ENCODE results near the gene KCNQ1OT1.

Gene KCNQ1OT1

DNA sequence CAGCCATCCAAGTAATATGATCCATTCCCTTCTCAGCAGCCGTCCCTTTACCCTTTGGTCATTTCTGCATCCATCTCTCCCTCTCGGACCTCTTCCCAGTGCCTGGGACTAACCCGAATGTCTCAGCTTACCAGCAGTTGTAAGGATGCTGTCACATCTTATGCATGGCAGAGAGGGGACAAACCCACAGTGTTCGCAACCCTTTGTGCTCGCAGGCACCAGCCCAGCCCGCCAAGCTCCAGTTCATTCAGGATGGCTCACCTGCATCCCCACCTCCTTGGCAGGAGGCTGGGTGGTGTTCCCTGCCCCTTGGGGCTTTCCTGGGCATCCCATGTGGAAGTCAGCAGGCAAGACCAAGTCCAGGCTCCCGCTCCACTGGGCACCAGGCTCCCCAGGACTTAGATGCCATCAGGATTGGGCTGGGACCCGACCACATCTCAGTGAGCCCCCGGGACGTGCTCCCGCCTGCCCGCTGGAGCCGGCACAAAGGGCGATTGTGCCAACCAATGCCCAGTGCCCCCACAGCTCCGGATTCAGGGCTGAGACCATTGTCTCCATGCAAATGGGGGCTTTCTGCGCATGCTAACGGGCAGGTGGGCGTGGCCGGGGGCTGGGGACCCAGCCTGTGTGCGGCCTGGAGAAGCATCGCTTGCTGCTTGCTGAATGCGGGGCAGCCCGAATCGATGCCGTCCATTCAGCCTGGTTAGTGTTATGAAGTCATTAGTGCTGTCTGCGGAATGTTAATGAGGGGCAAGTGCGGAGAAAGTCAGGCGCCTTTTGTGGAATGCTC lies 108.6 kb downstream of the KCNQ1OT1 start:
- DNase-seq = no peak

- no peak for DNase-seq
These were observed 109.4 kb downstream of the KCNQ1OT1 start for GRCh38 chr11:2590131-2590964.

DNA sequence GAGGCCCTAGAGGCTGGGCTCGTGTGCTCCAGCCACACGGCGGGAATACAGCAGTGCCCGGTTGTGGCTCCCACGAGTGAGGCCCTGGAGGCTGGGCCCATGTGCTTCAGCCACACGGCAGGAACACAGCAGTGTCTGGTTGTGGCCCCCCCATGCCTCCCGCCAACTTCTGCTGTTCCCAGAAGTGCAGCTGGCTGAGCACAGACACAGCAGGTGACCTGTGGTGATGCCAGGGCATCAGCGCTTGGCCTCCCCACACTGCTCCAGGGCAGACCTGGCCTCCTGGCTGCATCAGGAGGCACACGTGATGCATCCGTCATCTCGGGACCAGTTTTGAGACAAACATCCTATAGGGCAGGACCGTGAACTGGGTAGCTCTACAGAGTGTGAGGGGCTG lies 110.3 kb downstream of the KCNQ1OT1 start:
- DNase-seq = no peak

DNA sequence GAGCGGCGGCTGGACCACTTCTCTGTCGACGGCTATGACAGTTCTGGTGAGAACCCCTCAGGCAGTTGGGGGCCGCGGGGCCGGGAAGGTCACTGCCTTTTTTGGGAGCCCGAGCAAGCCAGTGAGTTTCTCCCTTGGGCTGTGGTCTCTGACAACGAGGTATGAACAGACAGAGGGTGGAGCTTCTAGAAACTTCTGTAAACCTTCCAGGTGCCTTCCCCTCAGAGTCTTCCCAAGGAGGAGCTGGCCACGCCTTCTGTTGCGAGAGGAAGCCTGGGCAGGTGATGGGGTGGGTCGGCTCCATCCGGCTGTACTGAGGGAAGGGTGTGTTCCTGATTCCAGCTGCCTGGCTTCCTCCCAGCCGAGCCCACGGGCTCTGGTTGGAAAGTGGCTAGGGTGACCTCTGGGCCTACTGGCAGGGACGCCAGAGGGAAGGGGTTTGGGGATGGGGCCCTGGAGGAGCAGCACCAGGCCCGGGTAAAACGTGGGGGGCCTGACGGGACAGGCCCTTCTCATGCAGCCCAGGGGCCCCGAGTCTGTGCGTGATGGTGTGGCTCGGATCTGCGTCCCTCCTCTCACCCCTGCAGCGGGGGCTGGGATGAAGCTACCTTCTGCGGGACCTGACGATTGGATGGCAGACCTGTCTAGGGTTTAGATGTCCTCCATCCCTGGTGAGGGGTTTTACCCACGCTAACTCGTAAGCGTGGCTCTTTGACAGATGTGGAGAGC lies 110.8 kb downstream of the KCNQ1OT1 start:
- DNase-seq = no peak

DNA sequence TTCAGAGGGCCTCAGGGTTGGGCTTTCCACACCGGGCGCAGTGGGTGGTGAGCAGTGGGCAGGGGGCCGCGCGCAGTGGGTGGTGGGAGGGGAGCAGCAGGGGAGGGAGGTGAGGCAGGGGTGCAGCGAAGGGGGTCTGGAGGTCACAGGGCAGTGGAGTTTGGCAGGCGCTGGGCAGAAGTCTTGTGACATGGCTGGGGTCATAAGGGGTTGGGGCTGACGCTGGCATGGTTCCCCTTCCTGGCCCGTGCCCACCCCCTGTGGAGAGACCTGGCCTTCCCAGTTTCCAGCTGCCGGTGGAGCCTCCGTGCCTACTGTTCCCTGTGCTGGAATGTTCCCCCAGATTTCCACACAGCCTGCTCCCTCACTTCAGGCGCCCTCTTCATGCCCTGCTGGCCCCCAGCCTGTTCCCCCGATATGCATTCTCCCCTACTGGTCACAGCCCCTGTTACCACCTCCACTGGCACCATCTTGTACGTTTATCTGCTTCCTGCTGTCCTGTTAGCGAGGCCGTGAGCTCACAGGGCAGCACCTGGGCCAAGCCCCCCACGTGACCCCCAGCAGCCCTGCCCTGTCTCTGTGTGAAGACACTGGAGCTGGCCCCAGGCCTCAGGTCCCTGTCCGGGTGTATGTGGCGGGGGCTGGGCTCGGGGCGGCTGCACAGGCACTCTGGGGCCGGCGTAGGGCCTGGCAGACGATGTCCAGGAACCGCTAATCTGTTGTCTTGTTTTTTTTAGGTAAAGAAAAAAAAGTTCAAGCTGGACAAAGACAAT lies 111.6 kb downstream of the KCNQ1OT1 start:
- DNase-seq = no peak

- no peak for DNase-seq
These were observed 112.5 kb downstream of the KCNQ1OT1 start for GRCh38 chr11:2587132-2587930.

GRCh38 chr11:2586793-2587131 lies 113.0 kb downstream of the KCNQ1OT1 start:
- no peak for DNase-seq

DNA sequence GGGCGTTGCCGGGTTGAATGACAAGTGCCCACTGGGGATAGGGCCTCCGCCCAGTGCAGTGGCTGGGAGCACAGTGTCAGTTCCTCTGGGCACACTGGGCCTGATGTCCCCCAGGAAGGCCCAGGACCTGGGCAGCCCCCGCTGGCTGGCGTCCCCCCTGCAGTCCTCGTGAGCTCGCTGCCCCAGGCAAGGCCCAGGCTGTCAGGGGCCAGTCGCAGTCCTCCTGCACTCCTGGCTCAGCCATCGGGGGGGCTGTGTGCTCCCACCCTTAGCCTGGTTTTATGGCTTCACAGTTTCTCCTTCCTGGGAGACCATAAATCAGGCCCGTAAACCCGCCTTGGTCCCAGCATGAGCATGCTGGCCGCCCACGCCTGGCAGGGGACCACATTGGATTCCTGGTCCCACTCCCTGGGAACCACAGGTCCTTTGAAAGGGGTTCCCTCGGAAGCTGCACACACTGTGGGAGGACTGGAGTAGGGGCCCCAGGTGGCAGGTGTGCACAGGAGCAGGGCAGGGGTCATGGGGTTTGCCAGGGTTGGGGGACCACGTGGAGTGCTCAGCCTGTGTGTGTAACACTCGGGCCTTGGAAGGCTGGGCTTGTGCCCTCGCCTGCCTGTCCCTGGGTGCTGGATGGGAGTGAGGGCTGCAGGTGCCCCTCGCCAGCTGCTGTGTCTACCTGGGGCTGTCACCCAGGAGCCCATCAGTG lies 113.6 kb downstream of the KCNQ1OT1 start:
- no peak for DNase-seq

DNA sequence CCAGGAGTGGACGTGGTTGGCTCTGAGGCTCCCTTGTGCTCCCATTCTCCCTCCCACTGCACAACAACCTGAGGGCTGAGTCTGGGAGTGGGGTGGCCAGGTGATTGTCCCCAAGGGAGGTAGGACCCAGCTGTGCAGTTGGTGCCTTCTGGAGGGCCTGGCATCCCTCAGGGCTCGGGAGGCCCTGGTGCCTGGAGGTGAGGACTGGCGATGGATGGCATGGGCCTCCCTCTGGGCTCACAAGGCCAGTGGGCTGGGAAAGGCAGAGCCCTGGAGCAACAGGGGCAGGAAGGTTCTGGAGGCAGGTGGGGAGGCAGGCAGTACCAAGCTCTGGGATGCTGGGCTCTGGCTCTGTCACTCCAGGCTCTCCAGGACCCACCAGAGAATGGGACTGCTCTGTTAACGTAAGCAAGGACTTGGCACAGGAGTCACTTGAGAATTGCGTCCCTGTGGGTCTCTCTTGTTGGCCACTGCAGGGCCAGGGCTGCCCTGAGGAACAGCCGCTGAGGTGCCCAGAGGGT lies 114.2 kb downstream of the KCNQ1OT1 start:
- DNase-seq = no peak

DNA sequence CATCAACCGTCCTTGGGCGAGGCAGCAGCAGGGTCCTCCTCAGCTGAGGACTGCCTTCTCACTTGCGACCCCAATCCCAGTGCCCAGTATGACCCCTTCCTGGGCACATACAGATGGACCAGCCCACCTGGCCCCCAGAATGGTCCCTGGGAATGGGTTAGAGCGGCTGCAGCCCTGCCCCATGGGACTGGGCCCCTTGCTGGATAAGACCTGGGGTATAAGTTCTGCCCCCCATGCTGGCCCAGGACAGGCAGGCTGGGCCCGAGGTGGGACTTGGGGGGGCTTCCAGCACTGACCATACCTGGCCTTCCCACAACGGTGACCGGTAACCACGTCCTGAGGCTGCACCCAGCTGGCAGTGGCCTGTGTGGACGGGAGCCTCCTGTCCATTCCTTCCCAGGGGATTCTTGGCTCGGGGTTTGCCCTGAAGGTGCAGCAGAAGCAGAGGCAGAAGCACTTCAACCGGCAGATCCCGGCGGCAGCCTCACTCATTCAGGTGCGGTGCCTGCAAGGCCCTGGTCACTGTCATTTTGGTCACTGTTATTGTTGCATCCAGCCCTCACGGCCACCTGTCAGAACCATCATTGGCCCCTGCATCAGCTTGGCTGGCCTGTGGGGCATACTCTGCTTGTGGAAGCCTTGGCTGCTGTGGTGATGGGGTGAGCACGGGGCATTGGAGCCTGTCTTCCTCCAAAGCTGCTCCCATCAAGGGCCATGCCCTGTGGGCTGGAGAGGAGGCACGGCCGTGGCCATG lies 114.8 kb downstream of the KCNQ1OT1 start:
- DNase-seq = no peak

DNA sequence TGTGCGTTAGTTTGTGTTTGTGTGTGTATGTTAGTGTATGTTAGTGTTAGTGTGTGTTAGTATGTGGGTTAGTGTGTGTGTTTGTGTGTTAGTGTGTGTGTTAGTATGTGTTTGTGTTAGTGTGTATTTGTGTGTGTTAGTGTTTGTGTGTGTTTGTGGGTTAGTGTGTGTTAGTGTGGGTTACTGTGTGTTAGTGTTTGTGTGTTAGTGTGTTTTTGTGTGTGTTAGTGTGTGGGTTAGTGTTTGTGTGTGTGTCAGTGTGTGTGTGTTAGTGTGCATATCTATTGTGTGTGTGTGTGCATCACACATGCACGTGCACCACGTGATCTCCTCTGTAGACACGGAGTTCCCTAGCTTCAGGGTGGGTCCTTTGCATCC lies 115.4 kb downstream of the KCNQ1OT1 start:
- no peak for DNase-seq

DNA sequence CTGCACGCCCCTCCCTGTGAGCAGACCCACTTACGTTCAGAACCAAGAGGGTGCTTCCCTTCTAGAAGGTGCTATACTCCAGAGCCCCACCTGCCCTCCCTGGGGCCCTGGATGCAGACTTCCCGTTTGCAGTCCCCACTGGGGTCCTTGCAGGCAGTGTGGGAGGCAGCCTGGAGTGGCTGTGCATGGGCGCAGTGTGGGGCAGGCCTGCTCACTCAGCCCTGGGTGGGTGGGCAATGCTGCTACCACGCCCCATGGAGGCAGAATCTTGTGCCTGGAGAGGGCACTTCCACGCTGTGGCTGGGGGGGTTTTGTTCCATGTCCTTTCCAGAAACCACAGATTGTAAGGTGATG lies 116.2 kb downstream of the KCNQ1OT1 start:
- no peak for DNase-seq

DNA sequence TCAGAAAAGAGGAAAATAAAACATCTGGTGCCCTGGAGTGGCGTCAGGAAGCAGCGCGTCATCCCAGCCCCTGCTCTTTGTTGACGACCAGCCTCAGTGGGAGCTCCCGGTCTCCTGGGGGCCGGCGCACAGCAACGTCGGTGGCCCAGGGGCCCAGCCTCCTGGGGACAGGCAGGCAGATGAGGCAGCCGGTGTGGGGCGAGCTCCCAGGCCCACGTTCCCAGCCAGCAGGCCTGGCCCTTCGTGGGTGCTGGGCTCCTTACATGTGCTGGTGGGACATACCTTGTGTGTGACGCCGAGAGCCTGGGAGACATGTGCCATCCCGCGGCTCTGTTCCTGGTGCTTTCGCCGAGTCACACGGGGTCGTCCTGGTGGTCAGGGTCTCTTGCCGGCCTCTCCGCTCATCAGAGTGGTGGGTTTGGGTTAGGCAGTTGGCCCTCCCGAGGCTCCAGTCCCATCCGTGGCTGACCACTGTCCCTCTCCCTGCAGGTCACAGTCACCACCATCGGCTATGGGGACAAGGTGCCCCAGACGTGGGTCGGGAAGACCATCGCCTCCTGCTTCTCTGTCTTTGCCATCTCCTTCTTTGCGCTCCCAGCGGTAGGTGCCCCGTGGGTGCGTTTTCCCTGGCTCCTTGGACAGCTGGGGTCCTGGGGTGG lies 116.7 kb downstream of the KCNQ1OT1 start:
- no peak for DNase-seq

DNA sequence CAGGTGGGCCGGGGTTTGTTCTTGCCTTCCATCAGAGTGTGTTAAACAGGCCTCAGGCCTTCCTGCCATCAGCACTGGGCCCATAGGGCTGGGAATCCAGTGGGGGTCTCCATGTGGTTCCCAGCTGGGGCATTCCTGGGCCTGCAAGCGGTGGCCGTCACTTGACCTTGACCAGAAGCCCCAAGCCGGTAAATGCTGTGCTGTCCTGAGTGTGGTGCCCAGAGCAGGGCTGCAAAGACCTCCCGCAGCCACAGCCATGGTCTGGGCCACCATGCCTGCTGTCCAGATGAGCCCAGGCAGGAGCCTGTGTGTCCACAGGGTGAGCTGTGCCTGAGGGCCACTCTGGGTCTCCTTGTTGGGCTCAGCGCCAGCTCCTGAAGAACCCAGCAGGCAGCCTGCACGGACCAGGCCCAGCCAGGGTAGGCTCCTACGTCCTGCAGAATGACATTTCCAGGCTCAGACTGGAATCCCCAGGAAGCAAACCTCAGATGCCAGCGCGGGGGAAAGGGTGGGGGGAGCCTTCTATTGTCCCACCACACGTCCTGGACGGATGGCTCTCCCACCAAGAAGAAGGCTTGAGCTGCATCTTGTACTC lies 117.3 kb downstream of the KCNQ1OT1 start:
- no peak for DNase-seq

- DNase-seq = no peak
These were observed 117.9 kb downstream of the KCNQ1OT1 start for GRCh38 chr11:2581931-2582350.

DNA sequence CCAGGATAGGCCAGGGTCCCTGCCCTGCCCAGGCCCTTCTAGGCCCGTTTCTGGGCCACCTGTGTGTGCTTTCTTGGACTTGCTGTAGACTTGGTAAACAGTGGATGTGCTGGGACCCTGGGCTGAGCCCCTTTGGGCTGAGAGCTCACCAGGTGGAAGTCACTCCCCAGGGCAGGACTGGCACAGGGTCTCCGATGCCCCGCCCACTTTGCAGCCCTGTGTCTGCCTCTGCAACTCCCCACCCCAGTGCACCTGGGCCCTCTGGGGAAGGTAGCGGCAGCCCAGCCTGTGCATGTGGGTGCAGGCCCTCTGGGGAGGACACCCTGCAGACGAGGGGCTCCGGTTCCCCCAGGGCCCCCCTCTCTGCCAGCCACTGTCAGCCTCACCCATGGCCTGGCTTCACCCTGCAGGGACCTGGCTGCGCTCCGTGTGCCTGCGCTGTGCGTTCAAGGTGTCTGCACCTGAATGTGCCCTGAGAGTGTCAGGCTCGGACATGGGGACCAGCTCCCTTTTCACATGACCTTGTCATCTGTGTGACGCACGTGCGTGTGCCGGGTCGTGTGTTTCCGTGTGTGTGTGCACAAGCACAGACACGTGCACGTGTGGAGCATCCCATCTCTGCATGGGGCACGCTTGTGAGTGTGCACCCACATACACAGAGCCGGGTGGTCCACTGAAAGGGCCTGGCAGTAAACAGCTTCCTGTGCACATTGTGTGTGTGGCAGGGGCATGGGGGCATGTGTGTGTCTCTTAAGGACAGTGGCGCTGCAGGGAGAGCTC lies 118.5 kb downstream of the KCNQ1OT1 start:
- DNase-seq = no peak

- no peak for DNase-seq
These were observed 119.2 kb downstream of the KCNQ1OT1 start for GRCh38 chr11:2580571-2581001.

GRCh38 chr11:2580061-2580421 lies 119.8 kb downstream of the KCNQ1OT1 start:
- DNase-seq = no peak
